GM13976 (cell line): ENCODE measurements around the gene TLE5.
"Not testable (repeated sequence)": the region's sequence is repeated elsewhere in the genome, so short reads cannot be mapped to it uniquely, and the experiment has no call there.

Experiments
- DNase-seq: peaks from one replicate; pipeline ENCODE4 v3.0.0; 2012; ENCODE audit warnings: low spot score
- in situ Hi-C: fragments of 300-500 bp; cut with MboI; formaldehyde crosslinking; loops from one replicate; pipeline ENCODE4 v1.12.0; 2022; ENCODE audit warnings: low sequenced_read_pairs, mixed read lengths, inconsistent platforms; ENCODE audit not compliant: unreplicated experiment
- TF ChIP-seq, protein P1 (sequence below): IDR thresholded peaks from 2 replicates; pipeline ENCODE4 v1.5.1; 2012; ENCODE audit warnings: borderline replicate concordance, mild to moderate bottlenecking; ENCODE audit not compliant: insufficient read depth; ENCODE audit errors: extremely low read depth, missing control alignments, control extremely low read depth

Gene TLE5

DNA sequence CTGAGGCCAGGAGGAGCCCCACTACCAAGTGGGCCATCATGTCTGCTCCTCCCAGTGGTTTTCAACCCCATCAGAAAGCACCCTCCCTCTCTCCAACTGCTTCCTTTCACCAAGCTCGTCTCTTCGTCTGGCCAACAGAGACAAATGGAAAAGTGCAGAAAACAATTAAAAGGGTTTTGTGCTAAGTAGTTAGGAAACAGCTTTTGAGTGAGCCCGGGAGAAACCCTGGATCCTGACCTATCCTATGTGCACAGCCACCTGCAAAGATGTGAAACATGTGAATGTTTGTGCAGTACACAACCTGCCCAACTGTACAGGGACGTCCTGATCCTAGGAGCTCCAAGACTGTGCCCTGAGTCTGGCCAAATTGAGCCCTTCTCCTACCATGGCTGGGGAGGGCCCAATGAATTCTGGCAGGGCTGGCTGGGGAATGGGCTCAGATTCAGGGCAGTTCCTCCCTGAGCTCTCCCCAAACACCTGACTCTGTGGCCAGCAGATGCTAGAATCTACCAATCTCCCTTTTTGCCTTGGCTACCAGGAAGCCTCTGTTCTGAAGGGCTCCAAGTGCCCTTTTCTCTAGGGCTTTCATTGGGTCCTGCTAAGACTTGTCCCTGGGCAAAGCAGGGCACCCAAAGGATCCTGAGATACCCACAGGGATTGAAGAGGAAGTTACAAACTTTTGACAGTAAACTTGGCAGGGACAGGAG, 7.9 kb downstream of the TLE5 start:
- TF ChIP-seq, protein P1, sequence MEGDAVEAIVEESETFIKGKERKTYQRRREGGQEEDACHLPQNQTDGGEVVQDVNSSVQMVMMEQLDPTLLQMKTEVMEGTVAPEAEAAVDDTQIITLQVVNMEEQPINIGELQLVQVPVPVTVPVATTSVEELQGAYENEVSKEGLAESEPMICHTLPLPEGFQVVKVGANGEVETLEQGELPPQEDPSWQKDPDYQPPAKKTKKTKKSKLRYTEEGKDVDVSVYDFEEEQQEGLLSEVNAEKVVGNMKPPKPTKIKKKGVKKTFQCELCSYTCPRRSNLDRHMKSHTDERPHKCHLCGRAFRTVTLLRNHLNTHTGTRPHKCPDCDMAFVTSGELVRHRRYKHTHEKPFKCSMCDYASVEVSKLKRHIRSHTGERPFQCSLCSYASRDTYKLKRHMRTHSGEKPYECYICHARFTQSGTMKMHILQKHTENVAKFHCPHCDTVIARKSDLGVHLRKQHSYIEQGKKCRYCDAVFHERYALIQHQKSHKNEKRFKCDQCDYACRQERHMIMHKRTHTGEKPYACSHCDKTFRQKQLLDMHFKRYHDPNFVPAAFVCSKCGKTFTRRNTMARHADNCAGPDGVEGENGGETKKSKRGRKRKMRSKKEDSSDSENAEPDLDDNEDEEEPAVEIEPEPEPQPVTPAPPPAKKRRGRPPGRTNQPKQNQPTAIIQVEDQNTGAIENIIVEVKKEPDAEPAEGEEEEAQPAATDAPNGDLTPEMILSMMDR: no peak
- in situ Hi-C loops: no loop called here
- DNase-seq: no peak

DNA sequence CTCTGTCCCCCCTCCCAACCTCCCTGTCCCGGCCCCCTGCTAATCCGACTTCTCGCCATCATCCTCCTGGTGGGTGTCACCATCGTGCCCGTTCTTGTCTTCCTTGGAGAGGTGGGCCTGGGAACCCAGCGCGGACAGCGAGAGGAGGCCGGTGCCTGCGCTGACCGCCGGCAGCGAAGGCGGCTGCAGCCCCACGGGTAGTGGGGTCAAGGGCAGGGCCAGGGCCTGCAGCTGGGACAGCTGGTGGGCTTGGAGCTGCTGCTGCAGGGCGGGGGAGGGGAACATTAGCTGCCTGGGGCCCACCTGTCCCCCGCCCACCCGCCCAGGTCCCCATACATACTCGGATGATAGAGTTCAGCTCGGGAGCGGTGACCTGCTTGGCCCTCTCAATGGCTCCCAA, 8.5 kb downstream of the TLE5 start:
- no peak for DNase-seq
- TF ChIP-seq, protein P1: no peak
- in situ Hi-C loops: no loop called here

GRCh38 chr19:3053218-3053621, 9.1 kb downstream of the TLE5 start:
- no peak for DNase-seq
- TF ChIP-seq, protein P1: no peak
- in situ Hi-C loops: no loop called here

DNA sequence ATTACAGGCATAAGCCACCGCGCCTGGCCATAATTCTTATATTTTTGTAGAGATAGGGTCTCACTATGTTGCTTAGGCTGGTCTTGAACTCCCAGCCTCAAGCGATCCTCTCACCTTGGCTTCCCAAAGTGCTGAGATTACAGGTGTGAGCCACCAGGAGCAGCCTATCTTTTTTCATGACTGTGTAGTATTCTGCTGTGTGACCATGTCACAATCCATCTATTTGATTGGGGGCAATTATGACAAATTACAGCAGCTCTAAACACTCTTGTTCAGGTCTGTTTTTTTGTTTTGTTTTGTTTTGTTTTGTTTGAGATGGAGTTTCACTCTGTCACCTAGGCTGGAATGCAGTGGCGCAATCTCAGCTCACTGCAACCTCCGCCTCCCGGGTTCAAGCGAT, 12.3 kb downstream of the TLE5 start:
- DNase-seq, in situ Hi-C loops: not testable (repeated sequence)

DNA sequence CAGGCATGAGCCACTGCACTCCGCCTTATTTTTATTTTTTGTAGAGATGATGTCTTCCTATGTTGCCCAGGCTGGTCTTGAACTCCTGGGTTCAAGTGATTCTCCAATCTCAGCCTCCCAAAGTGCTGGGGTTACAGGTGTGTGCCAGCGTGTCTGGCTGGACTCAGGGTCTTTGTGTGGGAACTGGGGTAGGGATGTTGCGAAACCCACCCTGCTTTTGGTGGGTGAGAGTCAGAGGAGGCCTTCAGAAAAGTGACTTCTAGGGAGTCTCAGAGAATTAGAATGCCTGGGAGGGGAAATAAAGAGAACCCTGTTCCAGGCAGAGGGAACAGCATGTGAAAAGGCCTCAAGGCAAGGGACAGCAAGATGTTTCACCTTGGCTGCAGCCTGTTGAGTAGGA, 13.2 kb downstream of the TLE5 start:
- no peak for DNase-seq
- TF ChIP-seq, protein P1: no peak
- in situ Hi-C loops: no loop called here

- in situ Hi-C loops: no loop called here
- DNase-seq: no peak
- TF ChIP-seq, protein P1: no peak
Measured at GRCh38 chr19:3048190-3048533, 14.1 kb downstream of the TLE5 start.

- DNase-seq: no peak
- TF ChIP-seq, protein P1: no peak
- in situ Hi-C loops: no loop called here
Measured at GRCh38 chr19:3047496-3048189, 14.7 kb downstream of the TLE5 start.
